Keratinocyte (primary cell): Measurements from ENCODE around the gene ORMDL2. TPM values are rescaled to one million over a fixed set of nuclear protein-coding genes. Genes with fewer than 3 reads are reported as not detected.

ENCODE experiments used
- DNase-seq: peaks from one replicate; pipeline ENCODE4 v3.0.0-alpha.2; 2011; ENCODE audit warnings: low read depth, missing footprints, low spot score
- FAIRE-seq: peaks from 2 replicates; lab custom pipeline; 2011; peaks lifted over from hg19 to GRCh38; lab: Jason Lieb, UNC
- H2AFZ ChIP-seq: 2 replicates; pipeline ENCODE4 v1.6.0; 2012; ENCODE audit warnings: low read length, control low read depth, inconsistent platforms; ENCODE audit not compliant: control insufficient read depth
- H3K27ac ChIP-seq: 2 replicates; pipeline ENCODE4 v1.5.1; 2011; ENCODE audit warnings: low read length; ENCODE audit not compliant: control insufficient read depth, insufficient read depth
- H3K27me3 ChIP-seq: 3 replicates; pipeline ENCODE4 v1.6.0; 2011; ENCODE audit warnings: low read length; ENCODE audit not compliant: control insufficient read depth, insufficient read depth; ENCODE audit errors: extremely low read depth
- H3K36me3 ChIP-seq, 2 experiments: 2 replicates in 1 of 2; 3 replicates in 1 of 2; pipeline ENCODE4 v1.5.1; 2011; ENCODE audit warnings: low read length in 2 of 2, mild to moderate bottlenecking in 1 of 2; ENCODE audit not compliant: control insufficient read depth in 2 of 2, insufficient read depth in 2 of 2; ENCODE audit errors: extremely low read depth in 1 of 2
- H3K4me1 ChIP-seq: 3 replicates; pipeline ENCODE4 v1.5.1; 2011; ENCODE audit warnings: low read length; ENCODE audit not compliant: control insufficient read depth, insufficient read depth; ENCODE audit errors: extremely low read depth
- H3K4me2 ChIP-seq: 3 replicates; pipeline ENCODE4 v1.6.0; 2011; ENCODE audit warnings: low read depth, low read length; ENCODE audit not compliant: control insufficient read depth, insufficient read depth; ENCODE audit errors: extremely low read depth
- H3K4me3 ChIP-seq, 3 experiments: fragments of 200-600 bp in 1 of 3; sonication (generic) in 1 of 3; 2 replicates in 2 of 3; 3 replicates in 1 of 3; pipeline ENCODE4 v1.5.1; 2011 to 2016; ENCODE audit warnings: low read length in 3 of 3, mild to moderate bottlenecking in 3 of 3, control low read depth in 2 of 3, inconsistent platforms in 1 of 3, low read depth in 1 of 3, mixed read lengths in 1 of 3, mixed run types in 1 of 3, moderate library complexity in 1 of 3; ENCODE audit not compliant: control insufficient read depth in 2 of 3, insufficient read depth in 2 of 3; ENCODE audit errors: extremely low read depth in 1 of 3
- H3K79me2 ChIP-seq: 2 replicates; pipeline ENCODE4 v1.6.0; 2012; ENCODE audit warnings: low read length; ENCODE audit not compliant: control insufficient read depth, insufficient read depth
- H3K9ac ChIP-seq: 3 replicates; pipeline ENCODE4 v1.6.0; 2011; ENCODE audit warnings: low read length; ENCODE audit not compliant: control insufficient read depth, insufficient read depth; ENCODE audit errors: extremely low read depth
- H3K9me1 ChIP-seq: 3 replicates; pipeline ENCODE4 v1.6.0; 2011; ENCODE audit warnings: low read length; ENCODE audit not compliant: control insufficient read depth, insufficient read depth; ENCODE audit errors: extremely low read depth
- H3K9me3 ChIP-seq: 2 replicates; pipeline ENCODE4 v1.5.1; 2012; ENCODE audit warnings: low read depth, low read length; ENCODE audit not compliant: control insufficient read depth
- H4K20me1 ChIP-seq: 3 replicates; pipeline ENCODE4 v1.6.0; 2011; ENCODE audit warnings: low read length; ENCODE audit not compliant: control insufficient read depth, insufficient read depth; ENCODE audit errors: extremely low read depth
- EZH2 ChIP-seq: IDR thresholded peaks from one replicate; pipeline ENCODE4 v1.6.1; 2012; ENCODE audit warnings: inconsistent platforms, mild to moderate bottlenecking, low read length, moderate library complexity
- dilution Hi-C: fragments of 300-500 bp; cut with MboI; formaldehyde crosslinking; loops from one replicate; pipeline ENCODE4 v1.7.0; 2020; ENCODE audit warnings: low sequenced_read_pairs; ENCODE audit not compliant: extremely low pct_ligation_motif_present
- polyA plus RNA-seq, 5 experiments: library from polyadenylated mRNA; depleted of rRNA in 3 of 5; stranded (reverse) in 3 of 5; stranded (forward) in 1 of 5; unstranded in 1 of 5; fragments of >200 nt; gene quantifications; 1 replicate in 1 of 5; 2 replicates in 3 of 5; 3 replicates in 1 of 5; pipeline versions ENCODE4 v1.2.1 to v1.2.3, GENCODE V29; 2011 to 2012; ENCODE audit warnings: missing spikeins in 2 of 5, low read depth in 1 of 5, low replicate concordance in 1 of 5
- TF ChIP-seq, protein P1 (sequence below), 3 experiments: IDR thresholded peaks in 1 of 3; conservative IDR thresholded peaks in 1 of 3; optimal IDR thresholded peaks in 1 of 3; 2 replicates in 2 of 3; 3 replicates in 1 of 3; pipeline versions ENCODE3 to v1.5.1; 2011; ENCODE audit warnings: low read length in 3 of 3, mild to moderate bottlenecking in 3 of 3, moderate library complexity in 2 of 3, control low read depth in 1 of 3, inconsistent platforms in 1 of 3; ENCODE audit not compliant: insufficient read depth in 2 of 3; ENCODE audit errors: extremely low read depth in 1 of 3

ORMDL2 gene
- polyA plus RNA-seq, 1 donor (not counting 4 experiments of a cell fraction or from before 2014, with no cell fraction given) = 129 TPM

DNA sequence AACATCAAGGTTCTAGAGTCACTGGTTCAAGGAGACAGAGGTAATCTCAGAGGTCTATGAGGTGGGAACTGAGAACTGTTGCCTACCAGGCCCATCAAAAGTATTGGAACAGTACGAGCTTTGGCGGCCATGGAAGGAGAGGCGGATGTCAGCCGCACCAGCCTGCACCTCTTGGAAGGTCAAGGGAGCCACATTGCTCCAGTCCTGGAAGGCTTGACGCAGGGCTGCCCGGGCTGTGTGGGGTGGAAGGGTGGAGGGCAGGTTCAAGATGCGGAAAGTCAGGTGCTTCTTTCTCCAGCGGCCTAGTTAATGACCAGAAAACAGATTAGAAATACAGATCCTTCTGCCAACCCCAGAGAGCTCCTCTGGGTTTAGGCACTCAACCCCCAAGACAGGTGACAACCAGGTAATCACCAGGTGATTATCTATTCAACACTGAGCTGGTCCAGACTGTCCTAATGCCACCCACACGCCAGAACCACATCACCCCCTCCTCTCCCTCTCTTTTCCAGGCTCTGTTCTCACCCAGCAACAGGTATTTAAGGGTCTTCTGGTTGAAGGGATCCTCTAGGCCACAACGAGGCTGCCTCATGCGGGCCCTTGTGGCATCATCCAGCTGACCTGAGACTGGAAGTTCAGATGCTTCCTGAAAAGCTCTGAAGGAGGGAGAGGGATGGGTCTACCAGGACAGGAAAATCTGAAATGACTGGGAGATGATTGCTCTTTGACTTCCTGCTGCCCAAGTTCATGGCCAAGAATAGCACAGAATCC lies 22.9 kb downstream of the ORMDL2 start:
- dilution Hi-C loops = no loop called here
- FAIRE-seq = no peak
- no peak overlapping the region for H3K27ac ChIP-seq

DNA sequence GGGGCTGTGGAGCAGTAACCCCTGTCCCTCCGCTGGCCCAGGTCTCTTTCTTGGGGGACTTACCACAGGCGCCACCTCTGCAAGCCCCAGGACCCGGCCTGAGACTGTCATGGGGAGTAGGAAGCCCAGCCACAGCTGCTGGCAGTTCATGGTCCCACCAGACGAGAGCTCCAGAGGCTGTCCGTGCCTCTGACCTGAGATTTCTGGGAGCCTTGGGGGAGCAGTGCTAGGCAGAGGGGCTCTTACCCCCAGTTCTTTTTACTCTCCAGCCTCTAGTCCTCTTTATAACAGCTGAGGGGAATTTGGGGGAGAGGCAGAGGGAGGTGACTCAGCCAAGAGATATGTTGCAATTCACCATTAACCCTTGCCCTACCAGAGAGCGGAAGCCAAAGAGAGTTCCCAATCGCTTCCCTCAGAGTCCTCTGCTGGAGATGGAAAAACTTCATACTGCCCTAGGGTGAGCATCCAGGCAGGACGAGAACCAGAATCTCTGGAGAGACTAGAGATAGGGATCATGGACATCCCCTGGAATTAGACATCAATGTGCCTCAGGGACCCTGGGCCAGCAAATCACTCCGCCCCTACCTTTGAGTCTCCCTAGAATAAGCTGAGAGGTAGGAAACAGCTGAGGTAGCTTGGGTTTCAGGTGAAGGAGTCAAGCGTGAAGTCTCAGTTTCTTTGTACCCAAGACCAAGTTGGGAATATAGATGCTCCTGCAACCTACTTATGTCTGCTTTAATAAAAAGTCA lies 25.0 kb downstream of the ORMDL2 start, which contains the start of gene MMP19:
Gene MMP19, minus strand, starts transcription at position 256 of the 749 bp plus-strand sequence. Its CDS starts 106 bp downstream, at position 150.
- H4K20me1 ChIP-seq = no peaks in the 10 kb centered on the region
- H3K27ac ChIP-seq = peak within 1 kb of the TSS; percentile 6
- H2AFZ ChIP-seq = peak within 1 kb of the TSS; percentile 60
- dilution Hi-C loops = no loop called here
- TF ChIP-seq EZH2 = no peak
- peak within 1 kb of the TSS; percentile 26 to 58 (median 37) for H3K4me3 ChIP-seq
- no peaks in the 10 kb centered on the region for H3K79me2 ChIP-seq
- FAIRE-seq (peak; percentile 66), DNase-seq (no peak)
- H3K4me1 ChIP-seq = peaks cover 18% of the 10 kb centered on the region
- no peaks in the 10 kb centered on the region for H3K9me3 ChIP-seq
- H3K9me1 ChIP-seq = no peaks in the 10 kb centered on the region
- peaks cover 0 to 2% of the 10 kb centered on the region in 2 experiments for H3K36me3 ChIP-seq
- no peaks in the 10 kb centered on the region for H3K27me3 ChIP-seq
- peak within 1 kb of the TSS; percentile 39 for H3K9ac ChIP-seq
- H3K4me2 ChIP-seq = peak within 1 kb of the TSS; percentile 71

More for the DNA sequence above, 22.9 kb downstream of the ORMDL2 start:
- no peak overlapping the region for H2AFZ ChIP-seq
- H4K20me1 ChIP-seq = no peaks in the 10 kb centered on the region
- H3K9me1 ChIP-seq = no peaks in the 10 kb centered on the region
- H3K9ac ChIP-seq = no peak overlapping the region
- H3K4me2 ChIP-seq = no peak overlapping the region
- H3K4me1 ChIP-seq = peaks cover 12% of the 10 kb centered on the region
- peaks cover 0 to 2% of the 10 kb centered on the region in 2 experiments for H3K36me3 ChIP-seq
- no peak for DNase-seq
- no peaks in the 10 kb centered on the region for H3K79me2 ChIP-seq
- H3K9me3 ChIP-seq = no peaks in the 10 kb centered on the region
- TF ChIP-seq EZH2 = no peak
- TF ChIP-seq, protein P1, sequence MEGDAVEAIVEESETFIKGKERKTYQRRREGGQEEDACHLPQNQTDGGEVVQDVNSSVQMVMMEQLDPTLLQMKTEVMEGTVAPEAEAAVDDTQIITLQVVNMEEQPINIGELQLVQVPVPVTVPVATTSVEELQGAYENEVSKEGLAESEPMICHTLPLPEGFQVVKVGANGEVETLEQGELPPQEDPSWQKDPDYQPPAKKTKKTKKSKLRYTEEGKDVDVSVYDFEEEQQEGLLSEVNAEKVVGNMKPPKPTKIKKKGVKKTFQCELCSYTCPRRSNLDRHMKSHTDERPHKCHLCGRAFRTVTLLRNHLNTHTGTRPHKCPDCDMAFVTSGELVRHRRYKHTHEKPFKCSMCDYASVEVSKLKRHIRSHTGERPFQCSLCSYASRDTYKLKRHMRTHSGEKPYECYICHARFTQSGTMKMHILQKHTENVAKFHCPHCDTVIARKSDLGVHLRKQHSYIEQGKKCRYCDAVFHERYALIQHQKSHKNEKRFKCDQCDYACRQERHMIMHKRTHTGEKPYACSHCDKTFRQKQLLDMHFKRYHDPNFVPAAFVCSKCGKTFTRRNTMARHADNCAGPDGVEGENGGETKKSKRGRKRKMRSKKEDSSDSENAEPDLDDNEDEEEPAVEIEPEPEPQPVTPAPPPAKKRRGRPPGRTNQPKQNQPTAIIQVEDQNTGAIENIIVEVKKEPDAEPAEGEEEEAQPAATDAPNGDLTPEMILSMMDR (optimal IDR thresholded peaks at IDR 0.05 in 1 of 3, IDR thresholded peaks at IDR 0.05 in 1 of 3, conservative IDR thresholded peaks at IDR 0.05 in 1 of 3; ENCODE audit: extremely low read depth in 1 of 3, insufficient read depth in 2 of 3, low read length in 3 of 3) = no peak
- H3K4me3 ChIP-seq = no peak overlapping the region
- H3K27me3 ChIP-seq = no peaks in the 10 kb centered on the region
